Fibroblast of lung (primary cell): ENCODE results near the gene NR3C2. TPM values are rescaled to one million over a fixed set of nuclear protein-coding genes. Genes with fewer than 3 reads are reported as not detected.

Experiments
- DNase-seq, 2 donors: peaks; one replicate each; pipeline versions ENCODE4 v3.0.0 to v3.0.0-alpha.2; 2010; ENCODE audit warnings: low read depth in 2 of 2
- H2AFZ ChIP-seq: 2 replicates; pipeline ENCODE4 v1.5.1; 2012; ENCODE audit warnings: low read length, control low read depth, inconsistent platforms
- H3K27ac ChIP-seq: 2 replicates; pipeline ENCODE4 v1.5.1; 2011; ENCODE audit warnings: low read length, control low read depth; ENCODE audit not compliant: insufficient read depth
- H3K27me3 ChIP-seq: 2 replicates; pipeline ENCODE4 v1.5.1; 2011; ENCODE audit warnings: mild to moderate bottlenecking, low read length; ENCODE audit not compliant: control insufficient read depth, insufficient read depth
- H3K36me3 ChIP-seq: 2 replicates; pipeline ENCODE4 v1.5.1; 2011; ENCODE audit warnings: low read length; ENCODE audit not compliant: control insufficient read depth, insufficient read depth
- H3K4me1 ChIP-seq: 2 replicates; pipeline ENCODE4 v1.5.1; 2011; ENCODE audit warnings: low read length; ENCODE audit not compliant: control insufficient read depth, insufficient read depth; ENCODE audit errors: extremely low read depth
- H3K4me2 ChIP-seq: 2 replicates; pipeline ENCODE4 v1.5.1; 2011; ENCODE audit warnings: low read length, control low read depth; ENCODE audit not compliant: insufficient read depth; ENCODE audit errors: extremely low read depth
- H3K4me3 ChIP-seq, 4 experiments: fragments of 200-600 bp in 1 of 4; sonication (generic) in 1 of 4; replicated peaks in 1 of 4; 2 replicates each; pipeline ENCODE4 v1.5.1; 2011 to 2016; ENCODE audit warnings: low read length in 4 of 4, low read depth in 3 of 4, mild to moderate bottlenecking in 3 of 4, control low read depth in 2 of 4, inconsistent platforms in 1 of 4, mixed read lengths in 1 of 4; ENCODE audit not compliant: insufficient read depth in 1 of 4; ENCODE audit errors: control extremely low read depth in 1 of 4
- H3K79me2 ChIP-seq: 2 replicates; pipeline ENCODE4 v1.5.1; 2012; ENCODE audit warnings: mild to moderate bottlenecking, low read length, inconsistent platforms; ENCODE audit not compliant: control insufficient read depth, insufficient read depth
- H3K9ac ChIP-seq: 2 replicates; pipeline ENCODE4 v1.5.1; 2011; ENCODE audit warnings: mild to moderate bottlenecking, low read length, control low read depth; ENCODE audit not compliant: insufficient read depth
- H3K9me3 ChIP-seq: 2 replicates; pipeline ENCODE4 v1.5.1; 2012; ENCODE audit warnings: low read depth, low read length; ENCODE audit not compliant: control insufficient read depth, insufficient read depth
- H4K20me1 ChIP-seq: 2 replicates; pipeline ENCODE4 v1.5.1; 2011; ENCODE audit warnings: low read length; ENCODE audit not compliant: control insufficient read depth, insufficient read depth; ENCODE audit errors: extremely low read depth
- CTCF ChIP-seq, 2 donors: IDR thresholded peaks in 1 of 2; conservative IDR thresholded peaks in 1 of 2; 1 replicate in 1 of 2; 2 replicates in 1 of 2; pipeline ENCODE4 v1.5.1; 2011 to 2012; ENCODE audit warnings: low read length in 2 of 2, control low read depth in 1 of 2, inconsistent platforms in 1 of 2, low read depth in 1 of 2, mild to moderate bottlenecking in 1 of 2
- EZH2 ChIP-seq: IDR thresholded peaks from 2 replicates; pipeline ENCODE4 v1.5.1; 2012; ENCODE audit warnings: low read length, control low read depth, mild to moderate bottlenecking; ENCODE audit errors: missing control alignments
- polyA plus RNA-seq, 2 donors: library from polyadenylated mRNA; depleted of rRNA in 1 of 2; stranded (reverse) in 1 of 2; unstranded in 1 of 2; fragments of >200 nt; gene quantifications; 2 replicates each; pipeline ENCODE4 v1.2.1, GENCODE V29; 2011 to 2012; ENCODE audit warnings: missing spikeins in 1 of 2
- total RNA-seq: library from RNA; depleted of rRNA; stranded (reverse); fragments of >200 nt; gene quantifications from 2 replicates; pipeline ENCODE4 v1.2.1, GENCODE V29; 2014

The NR3C2 gene
- total and polyA plus RNA-seq, 2 donors (not counting 1 experiment from before 2014, with no cell fraction given) = 1.9 to 7.4 TPM

DNA sequence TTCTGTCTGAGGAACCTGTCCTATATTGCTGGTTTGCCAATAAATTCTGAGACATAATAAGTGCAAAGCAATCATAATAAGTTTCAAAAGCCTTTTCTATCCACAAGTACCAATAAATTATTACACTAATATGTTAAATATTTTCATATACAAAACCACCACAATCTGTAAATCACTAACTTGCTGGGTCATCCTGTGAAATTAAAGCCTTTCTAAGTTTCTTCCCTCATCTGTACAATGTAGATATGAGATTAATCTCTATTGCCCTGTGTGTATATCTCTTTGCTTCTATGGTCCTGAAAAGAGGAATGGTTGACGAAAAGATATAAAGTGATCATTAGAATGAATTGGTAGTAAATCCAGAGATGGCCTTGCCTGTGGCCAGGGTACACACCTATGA, 231.6 kb downstream of the NR3C2 start:
- Histone ChIP-seq H2AFZ (no peak overlapping the region), H3K36me3 (no peaks in the 10 kb centered on the region), H3K4me3 (no peak overlapping the region), H3K79me2 (no peaks in the 10 kb centered on the region), H3K27ac (no peak overlapping the region), H3K27me3 (no peaks in the 10 kb centered on the region), H3K4me1 (no peaks in the 10 kb centered on the region), H3K4me2 (no peak overlapping the region), H3K9me3 (no peaks in the 10 kb centered on the region), H3K9ac (no peak overlapping the region), H4K20me1 (no peaks in the 10 kb centered on the region)
- TF ChIP-seq EZH2 (no peak), CTCF (conservative IDR thresholded peaks at IDR 0.05 in 1 of 2, IDR thresholded peaks at IDR 0.05 in 1 of 2; ENCODE audit: low read depth in 1 of 2, low read length in 2 of 2) (no peak)
- no peak for DNase-seq

DNA sequence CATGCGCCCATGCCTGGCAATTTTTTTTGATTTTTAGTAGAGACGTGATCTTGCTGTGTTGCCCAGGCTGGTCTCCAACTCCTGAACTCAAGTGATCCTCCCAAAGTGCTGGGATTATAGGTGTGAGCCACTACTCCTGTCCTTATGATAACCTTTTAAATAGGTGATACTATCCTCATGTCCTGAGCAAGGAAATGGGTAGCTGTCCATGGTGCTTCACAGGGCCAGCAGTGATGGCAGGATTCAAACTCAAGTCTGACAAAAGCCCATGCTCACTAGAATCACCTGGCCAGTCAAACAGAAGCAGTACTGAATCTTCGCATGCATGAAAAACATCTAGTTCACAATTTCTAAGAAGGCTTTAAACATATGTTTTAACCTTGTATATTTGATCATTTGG, 235.1 kb downstream of the NR3C2 start:
- Histone ChIP-seq H3K4me1 (no peaks in the 10 kb centered on the region), H3K9me3 (no peaks in the 10 kb centered on the region), H3K9ac (no peak overlapping the region), H3K4me3 (no peak overlapping the region), H3K27ac (no peak overlapping the region), H3K27me3 (no peaks in the 10 kb centered on the region), H3K36me3 (no peaks in the 10 kb centered on the region), H3K79me2 (no peaks in the 10 kb centered on the region), H2AFZ (no peak overlapping the region), H3K4me2 (no peak overlapping the region), H4K20me1 (no peaks in the 10 kb centered on the region)
- TF ChIP-seq CTCF (conservative IDR thresholded peaks at IDR 0.05 in 1 of 2, IDR thresholded peaks at IDR 0.05 in 1 of 2; ENCODE audit: low read depth in 1 of 2, low read length in 2 of 2) = no peak
- no peak for TF ChIP-seq EZH2
- no peak for DNase-seq

DNA sequence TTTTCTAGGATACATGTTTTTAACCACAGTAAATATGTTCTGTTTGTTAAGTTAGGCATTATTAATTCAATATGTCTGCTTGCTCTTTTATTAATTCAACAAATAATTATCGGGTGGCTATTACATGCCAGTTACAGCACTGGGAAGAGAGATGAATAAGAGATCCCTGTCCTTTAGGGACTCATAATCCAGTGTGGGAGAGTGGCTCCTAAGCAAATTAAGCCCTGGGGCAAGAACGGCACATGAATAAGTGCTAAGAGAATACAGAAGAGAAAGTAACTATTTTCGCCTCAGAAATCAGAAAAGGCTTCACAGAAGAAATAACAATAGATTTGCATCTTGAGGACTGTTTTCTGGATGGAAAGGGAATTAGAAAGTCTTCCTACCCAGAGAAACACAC, 236.7 kb downstream of the NR3C2 start:
- H3K9ac ChIP-seq = no peak overlapping the region
- no peak overlapping the region for H2AFZ ChIP-seq
- no peaks in the 10 kb centered on the region for H3K27me3 ChIP-seq
- H3K4me3 ChIP-seq = no peak overlapping the region
- H3K4me1 ChIP-seq = no peaks in the 10 kb centered on the region
- no peaks in the 10 kb centered on the region for H3K9me3 ChIP-seq
- no peaks in the 10 kb centered on the region for H4K20me1 ChIP-seq
- TF ChIP-seq EZH2 (no peak), CTCF (conservative IDR thresholded peaks at IDR 0.05 in 1 of 2, IDR thresholded peaks at IDR 0.05 in 1 of 2; ENCODE audit: low read depth in 1 of 2, low read length in 2 of 2) (no peak)
- H3K4me2 ChIP-seq = no peak overlapping the region
- H3K27ac ChIP-seq = no peak overlapping the region
- no peaks in the 10 kb centered on the region for H3K79me2 ChIP-seq
- H3K36me3 ChIP-seq = no peaks in the 10 kb centered on the region
- no peak for DNase-seq
